Smooth muscle cell (in vitro differentiated cells): ENCODE results near the gene ALPK3. TPM values are rescaled to one million over a fixed set of nuclear protein-coding genes. Genes with fewer than 3 reads are reported as not detected.

Experiments used
- DNase-seq: peaks from one replicate; lab custom pipeline; 2025; ENCODE audit not compliant: unreplicated experiment; lab: John Stamatoyannopoulos, UW
- H2AFZ ChIP-seq: fragments of 200-600 bp; sonication (generic); 2 replicates; pipeline ENCODE4 v1.6.0; 2016; ENCODE audit warnings: antibody characterized with exemption, low read depth, mild to moderate bottlenecking
- H3F3A ChIP-seq: fragments of 200-600 bp; sonication (generic); 2 replicates; pipeline ENCODE4 v1.6.0; 2017; ENCODE audit warnings: antibody characterized with exemption, low read depth
- H3K27ac ChIP-seq: fragments of 200-600 bp; sonication (generic); 2 replicates; pipeline ENCODE4 v1.5.1; 2016; ENCODE audit warnings: low read depth, mild to moderate bottlenecking
- H3K27me3 ChIP-seq: fragments of 200-600 bp; sonication (generic); 2 replicates; pipeline ENCODE4 v1.6.1; 2016; ENCODE audit warnings: low read depth, mild to moderate bottlenecking
- H3K36me3 ChIP-seq: fragments of 200-600 bp; sonication (generic); 2 replicates; pipeline ENCODE4 v1.5.1; 2016; ENCODE audit warnings: low read depth
- H3K4me1 ChIP-seq: fragments of 200-600 bp; sonication (generic); 2 replicates; pipeline ENCODE4 v1.5.1; 2016; ENCODE audit warnings: low read depth
- H3K4me2 ChIP-seq: fragments of 200-600 bp; sonication (generic); 2 replicates; pipeline ENCODE4 v1.6.0; 2016; ENCODE audit warnings: mild to moderate bottlenecking
- H3K4me3 ChIP-seq: fragments of 200-600 bp; sonication (generic); 2 replicates; pipeline ENCODE4 v1.5.1; 2016; ENCODE audit warnings: mild to moderate bottlenecking
- H3K79me2 ChIP-seq: fragments of 200-600 bp; sonication (generic); 2 replicates; pipeline ENCODE4 v1.6.0; 2016; ENCODE audit warnings: low read depth, mild to moderate bottlenecking
- H3K9ac ChIP-seq: fragments of 200-600 bp; sonication (generic); 2 replicates; pipeline ENCODE4 v1.6.0; 2016; ENCODE audit warnings: low read depth
- H3K9me3 ChIP-seq: fragments of 200-600 bp; sonication (generic); replicated peaks from 2 replicates; pipeline ENCODE4 v1.5.1; 2016; ENCODE audit warnings: low read depth
- H4K20me1 ChIP-seq: fragments of 200-600 bp; sonication (generic); 2 replicates; pipeline ENCODE4 v1.6.0; 2016; ENCODE audit warnings: low read depth
- CTCF ChIP-seq: fragments of 200-600 bp; sonication (generic); IDR thresholded peaks from 2 replicates; pipeline ENCODE4 v1.5.1; 2017; ENCODE audit warnings: borderline replicate concordance, mild to moderate bottlenecking, antibody characterized with exemption; ENCODE audit not compliant: insufficient read depth, poor library complexity, severe bottlenecking
- WGBS: methylation state at CpG from one replicate; pipeline ENCODE4 v1.1.7; 2016; ENCODE audit warnings: low lambda C conversion rate; 5-methylcytosine and 5-hydroxymethylcytosine counted together
- polyA plus RNA-seq: library from polyadenylated mRNA; unstranded; fragments of >200 nt; fragmentation: Nextera tagmentation; extraction: Ambion mirVana; gene quantifications from 2 replicates; pipeline ENCODE4 v1.2.1, GENCODE V29; 2016
- total RNA-seq: library from RNA; depleted of rRNA; stranded (reverse); fragments of >200 nt; gene quantifications from 2 replicates; pipeline ENCODE4 v1.2.3, GENCODE V29; 2014

The ALPK3 gene
- total and polyA plus RNA-seq, 2 experiments from 2014 or later, result 3.5 to 18.8 TPM

DNA sequence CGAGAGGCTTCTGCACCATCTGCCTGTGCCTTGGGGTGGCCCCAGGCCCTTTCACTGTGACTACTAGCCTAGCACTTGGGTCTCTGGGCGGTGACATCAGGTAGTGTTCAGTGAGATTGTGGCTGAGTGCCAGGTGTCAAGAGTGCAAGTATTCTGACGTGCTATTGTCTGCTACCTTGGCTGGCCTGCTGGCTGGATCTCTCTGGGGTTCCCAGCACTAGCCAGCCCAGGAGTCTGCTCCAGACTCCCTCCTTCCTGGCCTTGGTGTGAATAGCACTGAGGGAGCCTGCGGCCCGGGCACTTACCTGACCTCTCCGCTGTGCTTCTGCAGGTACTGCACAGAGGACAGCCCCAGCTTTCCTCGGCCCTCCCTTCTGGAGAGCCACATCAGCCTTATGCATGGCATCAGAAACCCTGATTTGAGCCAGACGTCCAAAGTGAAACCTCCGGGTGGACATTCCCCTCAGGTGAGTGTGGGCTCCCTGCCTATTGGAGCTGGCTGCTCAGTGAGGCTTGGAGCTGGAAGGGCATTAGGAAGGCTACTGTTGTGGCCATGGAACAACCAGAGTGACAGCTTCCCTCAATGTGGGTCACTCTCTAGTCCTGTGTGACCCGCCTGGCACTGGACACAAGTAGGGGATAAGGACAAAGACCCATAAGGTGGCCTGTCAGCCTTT is 17.5 kb upstream of the ALPK3 start:
- peaks cover 5% of the 10 kb centered on the region for H3K79me2 ChIP-seq

DNA sequence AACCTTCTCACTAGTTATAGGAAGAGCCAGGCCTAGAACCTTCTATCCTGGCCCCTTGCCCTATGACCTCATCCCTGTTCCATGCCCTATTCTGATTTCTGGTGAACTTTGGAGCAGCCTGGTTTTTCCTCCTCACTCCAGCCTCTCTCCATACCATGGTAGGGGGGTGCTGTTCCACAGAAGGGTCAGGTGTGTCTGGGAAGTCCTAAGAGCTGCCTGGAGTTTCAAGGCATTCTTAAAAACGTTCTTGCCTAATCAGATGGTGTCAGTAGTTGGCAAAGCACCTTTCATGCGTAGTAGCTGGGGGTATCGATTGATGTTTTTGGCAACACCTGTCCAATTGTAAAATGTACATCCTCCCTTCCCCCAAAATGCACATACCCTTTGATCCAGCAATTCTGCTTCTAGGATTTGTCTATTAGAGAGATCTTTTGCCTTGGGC is 16.8 kb upstream of the ALPK3 start:
- H3F3A ChIP-seq, result peaks cover 5% of the 10 kb centered on the region
- H4K20me1 ChIP-seq, result peaks cover 16% of the 10 kb centered on the region
- H3K4me2 ChIP-seq, result no peak overlapping the region
- WGBS, result 96% methylated on average over 3 of the region's 3 CpGs
- no peaks in the 10 kb centered on the region for H3K9me3 ChIP-seq
- H2AFZ ChIP-seq, result no peak overlapping the region
- peaks cover 8% of the 10 kb centered on the region for H3K36me3 ChIP-seq
- H3K27ac ChIP-seq, result no peak overlapping the region
- DNase-seq, result no peak
- no peaks in the 10 kb centered on the region for H3K4me1 ChIP-seq
- TF ChIP-seq CTCF, result no peak
- H3K9ac ChIP-seq, result no peak overlapping the region
- no peaks in the 10 kb centered on the region for H3K27me3 ChIP-seq
- H3K79me2 ChIP-seq, result peaks cover 3% of the 10 kb centered on the region
- H3K4me3 ChIP-seq, result no peak overlapping the region

More for the DNA sequence above, 17.5 kb upstream of the ALPK3 start:
- WGBS, result 96% methylated on average over 10 of the region's 10 CpGs
- Histone ChIP-seq H2AFZ (no peak overlapping the region), H3K36me3 (peaks cover 8% of the 10 kb centered on the region), H4K20me1 (peaks cover 20% of the 10 kb centered on the region), H3F3A (peaks cover 5% of the 10 kb centered on the region), H3K27me3 (no peaks in the 10 kb centered on the region), H3K27ac (no peak overlapping the region), H3K4me2 (no peak overlapping the region), H3K9me3 (no peaks in the 10 kb centered on the region), H3K4me1 (no peaks in the 10 kb centered on the region), H3K4me3 (no peak overlapping the region), H3K9ac (no peak overlapping the region)
- DNase-seq, result no peak
- no peak for TF ChIP-seq CTCF

DNA sequence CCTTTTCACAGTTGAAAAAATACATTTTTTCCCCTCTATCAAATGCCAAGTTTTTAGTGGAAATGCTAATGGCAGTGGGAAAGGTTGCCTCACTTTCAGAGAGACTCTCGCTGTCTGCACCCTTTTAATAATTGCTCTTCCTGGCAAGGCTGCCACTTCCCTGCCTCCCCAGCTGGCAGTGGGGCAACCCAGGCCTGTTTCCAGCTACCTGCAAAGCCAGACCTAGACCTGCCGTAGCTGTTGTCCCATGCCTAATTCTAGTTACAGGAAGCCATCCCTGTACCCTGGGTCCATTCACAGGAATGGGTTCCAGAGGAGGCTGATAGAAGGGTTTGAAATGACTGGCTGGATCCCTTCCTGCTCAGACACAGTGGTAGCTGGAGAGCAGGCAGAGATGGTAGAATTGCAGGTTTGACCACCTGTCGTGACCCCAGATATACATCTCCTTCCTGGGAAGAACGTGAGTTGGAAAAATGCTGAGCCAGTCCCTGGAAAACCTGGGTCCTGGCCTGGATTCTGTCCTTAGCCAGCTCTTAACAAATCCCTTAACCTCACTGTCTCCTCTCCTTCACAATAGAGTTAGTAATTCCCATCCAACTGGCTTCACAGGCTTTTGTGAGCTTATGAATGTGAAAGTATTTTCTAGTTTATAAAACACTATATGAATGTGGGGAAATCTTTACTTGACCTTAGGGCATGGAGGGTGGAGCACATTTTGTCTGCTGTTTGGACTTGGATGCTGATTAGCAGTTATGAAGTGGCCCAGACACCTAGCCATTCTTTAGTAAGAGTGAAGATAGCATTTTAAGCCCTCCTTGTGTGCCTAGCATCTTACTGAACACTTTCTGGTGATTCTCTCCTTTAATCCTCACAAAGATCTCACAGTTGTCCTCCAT is 12.9 kb upstream of the ALPK3 start:
- no peak for TF ChIP-seq CTCF
- Histone ChIP-seq H3K27ac (no peak overlapping the region), H3K4me2 (no peak overlapping the region), H3K27me3 (no peaks in the 10 kb centered on the region), H3K4me1 (no peaks in the 10 kb centered on the region), H3K36me3 (peaks cover 8% of the 10 kb centered on the region), H3F3A (peaks cover 5% of the 10 kb centered on the region), H2AFZ (no peak overlapping the region), H3K9me3 (no peaks in the 10 kb centered on the region), H4K20me1 (peaks cover 5% of the 10 kb centered on the region), H3K4me3 (no peak overlapping the region), H3K79me2 (no peaks in the 10 kb centered on the region), H3K9ac (no peak overlapping the region)
- no peak for DNase-seq
- 73% methylated on average over 4 of the region's 4 CpGs for WGBS
